Cerebellar cortex (tissue), 1 donor: Measurements from ENCODE around the gene TTC28.

Source experiments
- DNase-seq: peaks from one replicate; pipeline ENCODE4 v3.0.0-alpha.2; 2015; ENCODE audit warnings: low spot score

TTC28 gene

GRCh38 chr22:28047740-28048139 lies 631.9 kb downstream of the TTC28 start:
- no peak for DNase-seq

GRCh38 chr22:28046100-28046499 lies 633.5 kb downstream of the TTC28 start:
- DNase-seq = no peak

GRCh38 chr22:28044546-28045173 lies 635.0 kb downstream of the TTC28 start:
- no peak for DNase-seq

- no peak for DNase-seq
Observed at GRCh38 chr22:28043266-28043665, 636.4 kb downstream of the TTC28 start.

- peak; percentile 67 for DNase-seq
Observed at GRCh38 chr22:28034760-28035401, 644.8 kb downstream of the TTC28 start.

- no peak for DNase-seq
Observed at GRCh38 chr22:28034145-28034759, 645.4 kb downstream of the TTC28 start.

GRCh38 chr22:28032861-28033260 lies 646.8 kb downstream of the TTC28 start:
- no peak for DNase-seq

GRCh38 chr22:28031383-28031922 lies 648.2 kb downstream of the TTC28 start:
- DNase-seq = no peak

- DNase-seq = no peak
Observed at GRCh38 chr22:28030473-28030872, 649.2 kb downstream of the TTC28 start.

- no peak for DNase-seq
Observed at GRCh38 chr22:28029956-28030355, 649.7 kb downstream of the TTC28 start.

- no peak for DNase-seq
Observed at GRCh38 chr22:28029201-28029948, 650.3 kb downstream of the TTC28 start.

GRCh38 chr22:28027453-28028448 lies 651.9 kb downstream of the TTC28 start:
- no peak for DNase-seq

GRCh38 chr22:28025866-28026575 lies 653.6 kb downstream of the TTC28 start:
- no peak for DNase-seq

- DNase-seq = no peak
Observed at GRCh38 chr22:28025333-28025732, 654.3 kb downstream of the TTC28 start.

- no peak for DNase-seq
Observed at GRCh38 chr22:28024422-28024888, 655.2 kb downstream of the TTC28 start.

- no peak for DNase-seq
Observed at GRCh38 chr22:28023774-28024173, 655.9 kb downstream of the TTC28 start.

GRCh38 chr22:28023036-28023435 lies 656.6 kb downstream of the TTC28 start:
- DNase-seq = no peak

GRCh38 chr22:28021998-28022660 lies 657.5 kb downstream of the TTC28 start:
- DNase-seq = no peak

- DNase-seq = peak; percentile 19
Observed at GRCh38 chr22:28021116-28021997, 658.3 kb downstream of the TTC28 start.
